ENCODE results near the gene DOCK6. TPM values are rescaled to one million over a fixed set of nuclear protein-coding genes. Genes with fewer than 3 reads are reported as not detected.
"Not testable (repeated sequence)": the region's sequence is repeated elsewhere in the genome, so short reads cannot be mapped to it uniquely, and the experiment has no call there.

The DOCK6 gene
- total RNA-seq, 1 experiment from 2014 or later, result 29.4 TPM

DNA sequence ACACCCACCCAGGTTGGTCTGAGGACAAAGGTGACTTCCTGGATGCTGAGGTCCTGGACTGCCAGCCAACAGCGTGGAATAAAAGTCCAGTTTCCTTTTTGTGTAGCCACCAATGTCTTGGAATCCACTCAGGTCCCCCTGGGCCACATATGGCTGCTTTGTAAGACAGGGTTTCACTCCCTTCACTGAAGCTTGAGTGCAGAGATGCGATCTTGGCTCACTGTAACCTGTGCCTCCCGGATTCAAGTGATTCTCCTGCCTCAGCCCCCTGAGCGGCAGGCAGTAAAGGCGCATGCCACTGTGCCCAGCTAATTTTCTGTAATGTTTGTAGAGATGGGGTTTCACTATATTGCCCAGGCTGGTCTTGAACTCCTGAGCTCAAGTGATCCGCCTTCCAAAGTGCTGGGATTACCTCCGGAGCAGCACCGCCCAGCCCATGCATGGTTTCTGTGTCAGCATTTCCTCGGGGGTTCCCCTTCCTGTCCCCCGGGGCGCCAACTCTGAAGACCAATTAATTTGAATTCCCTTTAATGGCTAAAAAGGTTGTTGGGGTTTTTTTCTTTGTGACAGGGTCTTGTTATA lies 82.5 kb downstream of the DOCK6 start:
- ATAC-seq (no peak), DNase-seq (no peak)
- H3K27ac ChIP-seq (ENCODE audit: low read length), result no peak overlapping the region
- H3F3A ChIP-seq (ENCODE audit: low read length, unreplicated experiment), result no peaks in the 10 kb centered on the region
- H3K79me2 ChIP-seq (ENCODE audit: low read length), result no peaks in the 10 kb centered on the region
- peaks cover 7% of the 10 kb centered on the region for H3K4me1 ChIP-seq (ENCODE audit: insufficient read depth, low read length)
- H3K4me2 ChIP-seq (ENCODE audit: low read length), result no peak overlapping the region
- ChIA-PET CTCF (no interaction called here), POLR2A (ENCODE audit: unreplicated experiment) (no interaction called here)
- no peaks in the 10 kb centered on the region for H3K9me3 ChIP-seq (ENCODE audit: low read length)
- BruUV-seq (replicated peaks), result no TSS peak
- no peaks in the 10 kb centered on the region for H3K9me2 ChIP-seq (replicated peaks; ENCODE audit: low read length)
- no peak overlapping the region for H3K9ac ChIP-seq (ENCODE audit: low read length)
- H4K20me1 ChIP-seq (ENCODE audit: low read length), result no peaks in the 10 kb centered on the region
- no peak overlapping the region for H3K4me3 ChIP-seq (ENCODE audit: low read length)
- H3K27me3 ChIP-seq (ENCODE audit: low read length), result no peaks in the 10 kb centered on the region
- TF ChIP-seq EZH2phosphoT487 (IDR thresholded peaks at IDR 0.05; ENCODE audit: borderline replicate concordance, low read length) (no peak), EZH2 (IDR thresholded peaks at IDR 0.05; ENCODE audit: low read length, unreplicated experiment) (no peak)
- TF ChIP-seq, protein P1, sequence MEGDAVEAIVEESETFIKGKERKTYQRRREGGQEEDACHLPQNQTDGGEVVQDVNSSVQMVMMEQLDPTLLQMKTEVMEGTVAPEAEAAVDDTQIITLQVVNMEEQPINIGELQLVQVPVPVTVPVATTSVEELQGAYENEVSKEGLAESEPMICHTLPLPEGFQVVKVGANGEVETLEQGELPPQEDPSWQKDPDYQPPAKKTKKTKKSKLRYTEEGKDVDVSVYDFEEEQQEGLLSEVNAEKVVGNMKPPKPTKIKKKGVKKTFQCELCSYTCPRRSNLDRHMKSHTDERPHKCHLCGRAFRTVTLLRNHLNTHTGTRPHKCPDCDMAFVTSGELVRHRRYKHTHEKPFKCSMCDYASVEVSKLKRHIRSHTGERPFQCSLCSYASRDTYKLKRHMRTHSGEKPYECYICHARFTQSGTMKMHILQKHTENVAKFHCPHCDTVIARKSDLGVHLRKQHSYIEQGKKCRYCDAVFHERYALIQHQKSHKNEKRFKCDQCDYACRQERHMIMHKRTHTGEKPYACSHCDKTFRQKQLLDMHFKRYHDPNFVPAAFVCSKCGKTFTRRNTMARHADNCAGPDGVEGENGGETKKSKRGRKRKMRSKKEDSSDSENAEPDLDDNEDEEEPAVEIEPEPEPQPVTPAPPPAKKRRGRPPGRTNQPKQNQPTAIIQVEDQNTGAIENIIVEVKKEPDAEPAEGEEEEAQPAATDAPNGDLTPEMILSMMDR (conservative IDR thresholded peaks at IDR 0.05; ENCODE audit: low read depth, low read length), result no peak
- no peak overlapping the region for H2AFZ ChIP-seq (ENCODE audit: low read length)
- intact Hi-C loops (cut with micrococcal nuclease), result no loop called here
- peaks cover 16% of the 10 kb centered on the region for H3K36me3 ChIP-seq (ENCODE audit: low read depth, low read length)

- H3K27ac ChIP-seq (ENCODE audit: low read length), result peak overlapping the region; percentile 29; the same call in 1 of the 2 replicates
- H3K9me2 ChIP-seq (replicated peaks; ENCODE audit: low read length); H3K27me3 ChIP-seq (ENCODE audit: low read length); H4K20me1 ChIP-seq (ENCODE audit: low read length); H3K9ac ChIP-seq (ENCODE audit: low read length); ATAC-seq; H2AFZ ChIP-seq (ENCODE audit: low read length); BruUV-seq (replicated peaks); H3K4me2 ChIP-seq (ENCODE audit: low read length); DNase-seq; H3K79me2 ChIP-seq (ENCODE audit: low read length); CTCF ChIA-PET; H3K4me1 ChIP-seq (ENCODE audit: insufficient read depth, low read length); H3K9me3 ChIP-seq (ENCODE audit: low read length); POLR2A ChIA-PET (ENCODE audit: unreplicated experiment); H3F3A ChIP-seq (ENCODE audit: low read length, unreplicated experiment); H3K4me3 ChIP-seq (ENCODE audit: low read length); intact Hi-C loops (cut with micrococcal nuclease): not testable (repeated sequence)
- peaks cover 21% of the 10 kb centered on the region for H3K36me3 ChIP-seq (ENCODE audit: low read depth, low read length)
These were observed 83.2 kb downstream of the DOCK6 start for GRCh38 chr19:11179145-11179465.

- no peak overlapping the region for H3K4me3 ChIP-seq (ENCODE audit: low read length)
- H3K9me2 ChIP-seq (replicated peaks; ENCODE audit: low read length), result no peaks in the 10 kb centered on the region
- H3K36me3 ChIP-seq (ENCODE audit: low read depth, low read length), result peaks cover 21% of the 10 kb centered on the region
- no peaks in the 10 kb centered on the region for H3F3A ChIP-seq (ENCODE audit: low read length, unreplicated experiment)
- no peak overlapping the region for H3K27ac ChIP-seq (ENCODE audit: low read length)
- DNase-seq (no peak), ATAC-seq (no peak)
- H3K27me3 ChIP-seq (ENCODE audit: low read length), result no peaks in the 10 kb centered on the region
- no TSS peak for BruUV-seq (replicated peaks)
- H3K9me3 ChIP-seq (ENCODE audit: low read length), result no peaks in the 10 kb centered on the region
- ChIA-PET CTCF (no interaction called here), POLR2A (ENCODE audit: unreplicated experiment) (no interaction called here)
- H3K4me1 ChIP-seq (ENCODE audit: insufficient read depth, low read length), result peaks cover 7% of the 10 kb centered on the region
- H3K79me2 ChIP-seq (ENCODE audit: low read length), result no peaks in the 10 kb centered on the region
- TF ChIP-seq, protein P1 (conservative IDR thresholded peaks at IDR 0.05; ENCODE audit: low read depth, low read length), result no peak
- TF ChIP-seq EZH2 (IDR thresholded peaks at IDR 0.05; ENCODE audit: low read length, unreplicated experiment), result no peak
- TF ChIP-seq EZH2phosphoT487 (IDR thresholded peaks at IDR 0.05; ENCODE audit: borderline replicate concordance, low read length), result no peak
- H3K4me2 ChIP-seq (ENCODE audit: low read length), result no peak overlapping the region
- intact Hi-C loops (cut with micrococcal nuclease), result no loop called here
- no peak overlapping the region for H2AFZ ChIP-seq (ENCODE audit: low read length)
- no peaks in the 10 kb centered on the region for H4K20me1 ChIP-seq (ENCODE audit: low read length)
- H3K9ac ChIP-seq (ENCODE audit: low read length), result no peak overlapping the region
These were observed 84.7 kb downstream of the DOCK6 start for GRCh38 chr19:11177592-11177991.

Measured in PC-3 (cell line).